Stomach (tissue), 9 donors: Measurements from ENCODE around the gene SLC35G2. TPM values are rescaled to one million over a fixed set of nuclear protein-coding genes. Genes with fewer than 3 reads are reported as not detected.

Experiments
- DNase-seq, 2 donors: peaks; one replicate each; pipeline versions ENCODE4 v3.0.0 to v3.0.0-alpha.2; 2013 to 2019
- H3K27ac ChIP-seq, 5 donors: fragments of 200-600 bp in 4 of 5; sonication (generic) in 4 of 5; one replicate each; pipeline ENCODE4 v1.5.1; 2013 to 2019; ENCODE audit warnings: mild to moderate bottlenecking in 1 of 5, moderate library complexity in 1 of 5
- H3K27me3 ChIP-seq, 3 donors: fragments of 200-600 bp; sonication (generic); one replicate each; pipeline ENCODE4 v1.5.1; 2017 to 2019; ENCODE audit warnings: mixed run types in 1 of 3
- H3K36me3 ChIP-seq, 4 donors: fragments of 200-600 bp; sonication (generic); 1 replicate in 3 of 4; 2 replicates in 1 of 4; pipeline ENCODE4 v1.5.1; 2016 to 2019
- H3K4me1 ChIP-seq, 4 donors: fragments of 200-600 bp; sonication (generic); one replicate each; pipeline ENCODE4 v1.5.1; 2016 to 2019
- H3K4me3 ChIP-seq, 4 donors: fragments of 200-600 bp; sonication (generic) in 3 of 4; one replicate each; pipeline ENCODE4 v1.5.1; 2016 to 2019; ENCODE audit warnings: mild to moderate bottlenecking in 1 of 4
- H3K9me3 ChIP-seq, 4 donors: fragments of 200-600 bp; sonication (generic); one replicate each; pipeline ENCODE4 v1.5.1; 2016 to 2019
- EP300 ChIP-seq: sonication (generic); formaldehyde crosslinking; IDR thresholded peaks from one replicate; pipeline ENCODE4 v1.6.1; 2017; ENCODE audit warnings: antibody characterized with exemption
- POLR2A ChIP-seq, 4 donors: fragments of 450-650 bp; IDR thresholded peaks; one replicate each; pipeline ENCODE4 v1.6.1; 2016; ENCODE audit warnings: antibody characterized with exemption in 4 of 4, control low read depth in 2 of 4, mild to moderate bottlenecking in 1 of 4, moderate library complexity in 1 of 4
- POLR2AphosphoS5 ChIP-seq, 3 donors: sonication (generic); formaldehyde crosslinking; IDR thresholded peaks; one replicate each; pipeline ENCODE4 v1.6.1; 2016; ENCODE audit warnings: antibody characterized with exemption in 3 of 3
- WGBS, 5 donors: extraction: QIAGEN DNeasy Blood & Tissue Kit in 3 of 5; methylation state at CpG; one replicate each; pipeline versions ENCODE4 v1.1.5 to v1.1.7; 2013 to 2018; 5-methylcytosine and 5-hydroxymethylcytosine counted together
- intact Hi-C: fragments of 100-400 bp; cut with DNase I; formaldehyde crosslinking; loops from one replicate; pipeline ENCODE4 v1.15.1; 2023; ENCODE audit warnings: low total_unique reads
- polyA plus RNA-seq, 3 donors: library from polyadenylated mRNA; stranded (reverse); fragments of 200-250 nt; gene quantifications; one replicate each; pipeline ENCODE4 v1.2.3, GENCODE V29; 2013
- total RNA-seq, 5 donors: library from RNA; depleted of rRNA; stranded (reverse); fragments of >200 nt; gene quantifications; one replicate each; pipeline versions ENCODE4 v1.1.0 to v1.2.3, GENCODE V29; 2014 to 2016
- TF ChIP-seq, protein P1 (sequence below), 7 experiments: fragments of 450-650 bp in 4 of 7; fragments of 200-600 bp in 3 of 7; sonication (generic) in 3 of 7; IDR thresholded peaks; one replicate each; pipeline ENCODE4 v1.5.1; 2016 to 2019; ENCODE audit warnings: antibody characterized with exemption in 7 of 7, control low read depth in 2 of 7, mild to moderate bottlenecking in 1 of 7
- donor health status: healthy with polysubstance abuse.
- donor health status: Bipolar disorder and iron deficiency.
- donor health status: healthy.

The SLC35G2 gene
- total and polyA plus RNA-seq, 8 donors = 0.45 to 8.3 (median 2.0) TPM; not detected in 1

- Histone ChIP-seq H3K36me3 (no peaks in the 10 kb centered on the region), H3K27me3 (peaks cover 0 to 32% (median 24%) of the 10 kb centered on the region in 3 donors), H3K9me3 (no peaks in the 10 kb centered on the region), H3K4me3 (peak overlapping the region; percentile 61 to 69 (median 64)), H3K27ac (peak overlapping the region; percentile 23 to 86 (median 77)), H3K4me1 (peaks cover 8 to 24% (median 19%) of the 10 kb centered on the region in 4 donors)
- WGBS, 5 donors = 14 to 24% (median 17%) methylated on average over 8 of the region's 8 CpGs
- intact Hi-C loops = no loop called here
- DNase-seq = peak; percentile 26 to 54
- TF ChIP-seq POLR2AphosphoS5 (IDR thresholded peaks at IDR 0.05) (peak in 2 of 3 donors; percentile 57 to 71), POLR2A (IDR thresholded peaks at IDR 0.05) (no peak)
Observed at GRCh38 chr3:136818191-136818768, 646 bp upstream of the SLC35G2 start.

DNA sequence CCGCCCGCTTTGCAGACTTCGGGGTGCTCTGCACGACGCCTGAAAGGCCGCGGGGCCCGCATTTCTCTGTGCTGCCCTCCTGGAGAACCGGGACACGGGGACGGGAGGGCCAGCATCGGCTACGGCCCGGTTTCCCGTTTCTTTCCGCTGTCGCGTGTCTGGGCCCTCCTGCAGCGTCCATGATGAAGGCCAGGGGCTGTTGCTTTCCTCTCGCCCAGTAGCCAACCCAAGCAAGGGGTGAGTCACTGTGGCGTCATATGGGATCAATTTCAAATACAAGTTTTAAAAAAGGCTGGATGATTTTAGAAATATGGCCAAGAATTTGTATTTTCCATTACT is 435 bp downstream of the SLC35G2 start:
- intact Hi-C loops = no loop called here
- DNase-seq = peak in 1 of 2 donors; percentile 57
- 1 to 5% (median 1%) methylated on average over 8 to 21 of the region's 21 CpGs for WGBS, 5 donors
- Histone ChIP-seq H3K36me3 (no peaks in the 10 kb centered on the region), H3K4me3 (peak overlapping the region; percentile 61 to 69 (median 64)), H3K4me1 (peaks cover 8 to 24% (median 19%) of the 10 kb centered on the region in 4 donors), H3K27me3 (peaks cover 0 to 32% (median 24%) of the 10 kb centered on the region in 3 donors), H3K9me3 (peaks cover 0 to 8% (median 3%) of the 10 kb centered on the region in 4 donors), H3K27ac (peak overlapping the region; percentile 19 to 86 (median 77))
- no peak for TF ChIP-seq POLR2AphosphoS5 (IDR thresholded peaks at IDR 0.05)
- no peak for TF ChIP-seq EP300
- TF ChIP-seq, protein P1, sequence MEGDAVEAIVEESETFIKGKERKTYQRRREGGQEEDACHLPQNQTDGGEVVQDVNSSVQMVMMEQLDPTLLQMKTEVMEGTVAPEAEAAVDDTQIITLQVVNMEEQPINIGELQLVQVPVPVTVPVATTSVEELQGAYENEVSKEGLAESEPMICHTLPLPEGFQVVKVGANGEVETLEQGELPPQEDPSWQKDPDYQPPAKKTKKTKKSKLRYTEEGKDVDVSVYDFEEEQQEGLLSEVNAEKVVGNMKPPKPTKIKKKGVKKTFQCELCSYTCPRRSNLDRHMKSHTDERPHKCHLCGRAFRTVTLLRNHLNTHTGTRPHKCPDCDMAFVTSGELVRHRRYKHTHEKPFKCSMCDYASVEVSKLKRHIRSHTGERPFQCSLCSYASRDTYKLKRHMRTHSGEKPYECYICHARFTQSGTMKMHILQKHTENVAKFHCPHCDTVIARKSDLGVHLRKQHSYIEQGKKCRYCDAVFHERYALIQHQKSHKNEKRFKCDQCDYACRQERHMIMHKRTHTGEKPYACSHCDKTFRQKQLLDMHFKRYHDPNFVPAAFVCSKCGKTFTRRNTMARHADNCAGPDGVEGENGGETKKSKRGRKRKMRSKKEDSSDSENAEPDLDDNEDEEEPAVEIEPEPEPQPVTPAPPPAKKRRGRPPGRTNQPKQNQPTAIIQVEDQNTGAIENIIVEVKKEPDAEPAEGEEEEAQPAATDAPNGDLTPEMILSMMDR (IDR thresholded peaks at IDR 0.05) = no peak
- no peak for TF ChIP-seq POLR2A (IDR thresholded peaks at IDR 0.05)

DNA sequence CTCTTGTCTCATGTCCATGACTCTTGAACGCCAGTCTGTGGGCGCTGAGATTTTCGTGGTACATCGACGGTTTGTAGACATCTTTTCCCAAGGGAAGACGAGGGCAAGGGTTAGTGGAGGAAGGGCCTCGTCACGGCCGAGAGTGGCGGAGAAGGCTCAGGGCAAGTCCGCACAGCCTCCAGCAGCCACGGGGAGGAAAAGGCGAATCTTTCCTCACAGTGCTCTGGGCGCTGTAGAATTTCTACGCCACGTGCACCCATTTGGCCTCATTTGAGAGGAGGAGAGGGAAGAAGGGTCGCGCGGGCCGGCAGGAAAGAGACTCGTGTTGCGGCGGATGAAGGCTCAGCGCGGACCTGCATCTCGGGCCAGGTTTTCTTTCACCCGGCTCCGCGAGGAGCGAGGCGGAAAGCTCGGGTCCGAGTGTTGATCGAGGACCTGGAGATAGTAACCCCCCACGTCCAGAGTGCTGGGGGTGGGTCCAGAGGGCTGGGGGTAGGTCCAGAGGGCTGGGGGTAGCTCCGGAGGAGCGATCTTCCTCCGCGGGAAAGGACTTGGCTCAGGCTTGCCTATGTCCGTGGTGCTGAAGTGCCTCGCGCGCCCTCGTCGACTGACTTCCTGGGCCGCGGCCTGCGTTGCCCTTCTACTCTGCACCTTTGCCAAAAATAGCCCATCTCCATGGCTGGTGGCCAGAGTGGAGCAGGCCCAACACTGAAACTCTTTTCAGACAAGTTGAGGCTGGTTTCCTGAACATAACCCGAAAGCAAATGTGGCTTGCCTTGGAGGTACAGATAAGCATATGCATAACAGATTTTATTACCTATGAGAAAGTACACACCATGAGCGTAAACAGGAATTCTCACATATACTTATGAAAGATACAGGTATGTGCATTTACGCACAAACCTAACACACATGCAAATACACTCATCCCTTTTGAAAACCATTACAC is 1.1 kb downstream of the SLC35G2 start:
- TF ChIP-seq POLR2AphosphoS5 (IDR thresholded peaks at IDR 0.05) = no peak
- TF ChIP-seq POLR2A (IDR thresholded peaks at IDR 0.05) = no peak
- TF ChIP-seq, protein P1 (IDR thresholded peaks at IDR 0.05) = no peak
- Histone ChIP-seq H3K4me3 (peak overlapping the region; percentile 61 to 69 (median 64)), H3K36me3 (no peaks in the 10 kb centered on the region), H3K4me1 (peaks cover 8 to 24% (median 19%) of the 10 kb centered on the region in 4 donors), H3K27ac (peak overlapping the region in 4 of 5 donors; percentile 72 to 86 (median 77)), H3K27me3 (peaks cover 0 to 32% (median 24%) of the 10 kb centered on the region in 3 donors), H3K9me3 (peaks cover 0 to 8% (median 3%) of the 10 kb centered on the region in 4 donors)
- intact Hi-C loops = no loop called here
- peak; percentile 31 to 81 for DNase-seq
- WGBS, 5 donors = 5 to 12% (median 7%) methylated on average over 38 to 51 of the region's 51 CpGs

GRCh38 chr3:136831461-136831860 is 12.5 kb downstream of the SLC35G2 start:
- intact Hi-C loops = no loop called here
- 23 to 58% (median 34%) methylated on average over 1 of the region's 1 CpG for WGBS, 5 donors
- Histone ChIP-seq H3K4me1 (peaks cover 0 to 13% (median 5%) of the 10 kb centered on the region in 4 donors), H3K36me3 (no peaks in the 10 kb centered on the region), H3K27ac (no peak overlapping the region), H3K4me3 (no peak overlapping the region), H3K9me3 (no peaks in the 10 kb centered on the region), H3K27me3 (no peaks in the 10 kb centered on the region)
- DNase-seq = no peak
- TF ChIP-seq POLR2A (IDR thresholded peaks at IDR 0.05) (no peak), EP300 (no peak), POLR2AphosphoS5 (IDR thresholded peaks at IDR 0.05) (no peak)
- TF ChIP-seq, protein P1 (IDR thresholded peaks at IDR 0.05) = no peak
